HPDE6-E6E7 (cell line): ENCODE data around the gene SPAG9.
"Not testable (repeated sequence)": the region's sequence is repeated elsewhere in the genome, so short reads cannot be mapped to it uniquely, and the experiment has no call there.

ENCODE experiments used
- DNase-seq: peaks from one replicate; pipeline ENCODE4 v3.0.0; 2011; ENCODE audit warnings: missing footprints; ENCODE audit errors: extremely low spot score

SPAG9 gene

DNA sequence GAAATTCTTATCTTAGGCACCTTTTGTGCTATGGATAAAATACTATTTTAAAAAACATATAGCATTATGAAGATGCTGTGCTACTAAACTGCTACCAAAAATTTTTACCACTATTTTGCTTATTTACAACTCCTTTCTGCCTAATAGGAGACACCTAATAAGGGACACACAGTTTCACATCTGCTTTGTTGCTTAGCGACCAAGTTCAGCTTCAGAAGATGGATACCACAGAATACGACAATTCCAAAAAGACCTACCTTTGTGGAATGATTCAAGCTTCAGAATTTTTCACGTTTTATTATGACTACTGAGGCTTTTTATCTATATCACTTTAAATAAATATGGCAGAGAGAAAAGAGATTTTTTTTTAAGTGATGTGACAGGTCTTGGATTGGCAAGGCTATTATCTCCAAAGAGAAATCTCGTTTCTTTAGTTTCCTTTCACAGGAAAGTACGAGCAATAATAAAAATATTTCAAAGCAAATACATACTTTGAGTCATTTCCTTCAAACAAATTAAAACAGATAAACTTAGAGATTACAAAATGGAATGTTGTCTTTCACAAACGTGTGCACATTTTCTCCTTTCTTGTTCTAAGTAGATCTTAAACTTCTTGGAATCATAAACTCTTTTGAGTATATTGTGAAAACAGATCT, 35.4 kb downstream of the SPAG9 start:
- no peak for DNase-seq

DNA sequence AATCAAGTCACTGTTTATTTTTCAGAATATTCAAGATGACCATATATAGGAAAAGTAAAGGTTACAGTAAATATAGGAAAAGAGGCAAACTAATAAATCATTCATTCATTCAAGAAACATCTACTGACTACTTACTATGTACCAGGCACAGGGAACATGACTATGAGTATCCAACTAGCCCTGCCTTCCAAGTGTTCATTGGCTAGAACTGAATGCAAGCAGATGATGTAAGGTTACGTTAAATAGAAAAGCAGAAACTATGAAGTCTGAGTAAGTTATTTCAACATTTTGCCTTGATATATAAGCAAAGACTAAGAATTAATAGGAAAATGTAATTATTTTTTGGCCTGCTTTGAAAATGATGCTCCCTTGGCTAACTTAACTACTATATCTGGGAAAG, 36.7 kb downstream of the SPAG9 start:
- no peak for DNase-seq

DNA sequence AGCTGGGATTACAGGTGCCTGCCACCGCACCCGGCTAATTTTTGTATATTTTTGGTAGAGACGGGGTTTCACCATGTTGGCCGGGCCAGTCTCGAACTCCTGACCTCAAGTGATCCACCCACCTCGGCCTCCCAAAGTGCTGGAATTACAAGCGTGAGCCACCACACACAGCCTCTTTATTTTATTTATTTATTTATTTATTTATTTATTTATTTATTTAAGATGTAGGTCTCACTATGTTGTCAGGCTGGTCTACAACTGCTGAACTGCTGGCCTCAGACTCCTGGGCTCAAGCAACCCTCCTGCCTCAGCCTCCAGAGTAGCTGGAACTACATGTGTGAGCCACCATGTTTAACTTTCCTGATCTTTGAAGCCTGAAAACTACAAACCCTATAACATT, 37.3 kb downstream of the SPAG9 start:
- not testable (repeated sequence) for DNase-seq

DNA sequence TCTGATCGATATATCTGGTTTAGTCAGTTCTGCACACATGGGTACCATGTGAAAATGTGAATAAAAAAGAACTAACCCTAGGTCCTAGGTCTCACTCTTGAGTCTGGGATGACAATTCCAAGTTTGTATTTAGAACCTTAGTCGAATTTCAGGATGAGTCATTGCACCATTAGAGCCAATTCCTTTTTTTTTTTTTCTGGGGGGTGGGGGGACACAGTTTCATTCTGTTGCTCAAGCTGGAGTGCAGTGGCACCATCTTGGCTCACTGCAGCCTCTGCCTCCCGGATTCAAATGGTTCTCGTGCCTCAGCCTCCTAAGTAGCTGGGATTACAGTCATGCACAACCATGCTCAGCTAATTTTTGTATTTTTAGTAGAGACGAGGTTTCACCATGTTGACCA, 41.6 kb downstream of the SPAG9 start:
- no peak for DNase-seq

DNA sequence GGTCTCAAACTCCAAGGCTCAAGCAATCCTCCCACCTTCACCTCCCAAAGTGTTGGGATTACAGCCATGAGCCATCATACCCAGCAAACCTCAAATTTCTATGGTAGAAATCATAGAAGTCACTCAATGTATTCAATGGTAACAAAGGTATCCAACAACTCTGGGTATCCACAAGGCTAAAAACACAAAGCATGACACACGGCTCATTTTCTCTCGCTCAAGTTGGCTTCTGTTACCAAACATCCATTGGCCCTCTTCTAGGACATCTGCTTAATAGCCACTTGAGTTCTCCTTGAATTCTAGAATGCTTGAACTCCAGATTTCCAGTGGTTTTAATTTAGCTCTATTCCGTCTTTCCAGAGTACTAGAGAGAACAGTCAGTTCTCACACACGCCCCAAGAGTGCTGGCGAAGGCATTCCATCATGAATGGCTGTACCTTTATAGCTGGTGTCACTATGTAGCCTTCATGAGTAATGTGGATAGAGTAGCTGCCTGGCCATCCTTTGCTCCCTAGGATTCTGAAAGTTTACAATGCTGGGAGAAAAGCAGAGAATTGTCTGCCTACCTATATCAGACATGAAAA, 42.6 kb downstream of the SPAG9 start:
- DNase-seq: no peak

DNA sequence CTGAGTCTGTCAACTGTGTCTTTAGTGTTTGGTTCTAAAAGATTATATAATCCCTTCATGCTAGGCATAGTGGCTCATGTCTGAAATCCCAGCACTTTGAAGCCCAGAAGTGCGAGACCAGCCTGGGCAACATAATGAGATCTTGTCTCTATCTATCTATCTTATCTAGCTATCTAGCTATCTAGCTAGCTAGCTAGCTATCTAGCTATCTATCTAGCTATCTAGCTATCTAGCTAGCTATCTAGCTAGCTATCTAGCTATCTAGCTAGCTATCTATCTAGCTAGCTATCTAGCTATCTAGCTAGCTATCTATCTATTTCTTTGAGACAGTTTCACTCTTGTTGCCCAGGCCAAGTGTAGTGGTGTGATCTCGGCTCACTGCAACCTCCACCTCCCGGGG, 43.8 kb downstream of the SPAG9 start:
- DNase-seq: no peak

- DNase-seq: no peak
These were observed 49.1 kb downstream of the SPAG9 start for GRCh38 chr17:51071556-51071955.

DNA sequence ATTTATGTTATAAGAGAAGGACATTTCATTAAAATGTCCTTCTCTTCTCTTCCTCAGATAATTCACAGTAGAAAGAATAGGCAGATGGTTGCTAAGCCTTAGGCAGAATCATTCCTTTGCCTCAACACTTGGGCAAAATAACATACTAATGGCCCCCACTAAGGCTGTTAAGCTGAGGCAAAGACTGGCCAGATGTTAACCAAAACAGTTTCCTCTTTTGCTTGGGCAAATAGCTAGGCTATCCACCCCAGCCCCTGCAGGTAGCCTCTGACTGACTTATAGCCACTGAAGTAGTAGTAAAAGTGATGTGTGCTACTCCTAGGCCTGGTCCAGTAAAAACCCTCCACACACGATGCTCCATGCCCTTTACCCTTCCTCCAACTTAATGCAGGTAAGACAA, 55.2 kb downstream of the SPAG9 start:
- DNase-seq: no peak

DNA sequence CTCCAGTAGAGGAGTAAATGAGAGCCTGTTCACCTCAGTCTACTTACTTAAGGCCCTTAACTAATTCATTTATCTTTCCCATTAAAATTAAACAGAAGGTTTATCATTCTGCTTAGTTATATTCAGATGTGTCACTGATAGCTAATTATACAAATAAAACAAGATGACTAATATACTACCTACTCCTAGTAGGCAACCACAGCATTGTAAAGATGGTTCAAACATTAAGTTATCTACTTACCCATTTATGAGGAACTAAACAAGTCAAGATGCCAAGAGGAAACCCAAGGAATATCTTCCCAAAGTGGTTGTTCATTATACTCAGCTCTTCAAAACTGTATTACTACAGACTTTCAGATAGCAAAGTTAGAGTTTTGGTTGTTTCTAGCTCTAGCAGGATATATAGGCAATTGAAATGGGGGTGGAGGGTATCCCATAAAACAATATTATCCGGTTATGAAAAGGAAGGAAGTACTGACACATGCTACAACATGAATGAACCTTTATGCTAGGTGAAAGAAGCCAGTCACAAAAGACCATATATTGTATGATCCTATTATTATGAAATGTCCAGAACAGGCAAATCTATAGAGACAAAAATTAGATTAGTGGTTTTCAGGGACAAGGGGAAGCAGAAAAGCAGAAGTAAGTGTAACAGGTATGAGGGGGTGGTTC, 56.5 kb downstream of the SPAG9 start:
- DNase-seq: no peak

DNA sequence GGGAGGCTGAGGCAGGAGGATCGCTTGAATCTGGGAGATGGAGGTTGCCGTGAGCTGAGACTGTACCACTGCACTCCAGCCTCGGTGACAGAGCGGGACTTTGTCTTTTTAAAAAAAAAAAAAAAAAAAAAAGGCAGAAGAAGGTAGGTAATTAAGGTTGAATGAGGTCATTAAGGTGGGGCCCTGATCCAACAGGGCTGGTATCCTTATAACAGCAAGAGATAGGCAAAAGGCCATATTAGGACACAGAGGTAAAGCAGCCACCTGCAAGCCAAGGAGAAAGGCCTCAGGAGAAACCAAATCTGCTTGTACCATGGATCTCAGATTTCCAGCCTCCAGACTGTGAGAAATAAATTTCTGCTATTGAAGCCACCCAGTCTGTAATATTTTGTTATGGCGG, 60.3 kb downstream of the SPAG9 start:
- DNase-seq: no peak

DNA sequence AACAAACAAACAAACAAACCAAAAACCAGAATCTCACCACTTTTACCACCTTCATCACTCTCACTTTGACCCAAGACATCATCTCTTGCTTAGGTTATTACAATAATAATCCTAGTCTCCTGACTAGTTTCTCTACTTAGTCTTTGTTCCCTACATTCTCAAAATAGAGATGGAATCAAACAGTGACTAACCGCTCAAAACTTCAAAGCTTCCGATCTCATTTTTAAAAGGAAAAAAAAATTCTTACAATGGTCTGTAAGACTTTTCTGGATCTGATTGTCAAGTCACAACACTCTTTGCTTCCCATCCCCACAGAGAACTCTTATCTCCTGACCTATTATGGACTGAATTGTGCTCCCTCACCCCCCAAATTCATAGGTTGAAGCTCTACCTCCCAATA, 60.9 kb downstream of the SPAG9 start:
- DNase-seq: no peak

GRCh38 chr17:51057534-51057933, 63.1 kb downstream of the SPAG9 start:
- DNase-seq: no peak

DNA sequence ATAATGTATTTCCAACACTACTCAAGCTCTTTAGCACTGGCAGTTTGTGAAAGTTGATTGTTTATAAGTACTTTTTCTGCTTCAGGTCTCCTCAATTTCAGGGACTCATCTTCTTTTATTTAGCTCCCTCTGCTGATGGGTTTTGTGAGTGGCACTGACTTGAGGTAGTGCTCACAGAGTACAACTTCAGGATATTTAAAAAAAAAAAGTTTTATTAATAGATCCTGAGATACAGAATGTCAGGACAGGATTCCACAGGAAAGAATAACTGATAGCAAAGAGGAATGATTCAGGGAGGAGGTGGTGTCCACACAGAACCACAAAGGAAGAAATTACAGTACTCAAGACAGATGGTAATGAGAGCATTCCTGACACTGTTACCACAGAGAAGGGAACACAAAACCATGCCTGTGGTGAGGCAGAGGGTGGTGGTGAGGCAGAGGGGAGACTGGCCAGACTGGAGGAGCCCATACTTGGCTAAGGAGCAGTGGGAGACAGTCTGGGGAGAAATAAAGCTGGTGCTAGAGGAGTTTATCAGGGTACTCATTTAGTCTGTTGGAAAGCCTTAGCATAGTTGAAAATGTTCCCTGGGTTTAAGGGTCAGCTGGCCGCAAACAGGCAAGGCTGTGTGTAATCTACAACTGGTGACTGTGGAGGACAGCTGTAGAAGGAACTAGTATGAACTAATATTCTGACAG, 63.7 kb downstream of the SPAG9 start:
- DNase-seq: peak; percentile 32

GRCh38 chr17:51054748-51055147, 65.9 kb downstream of the SPAG9 start:
- no peak for DNase-seq

DNA sequence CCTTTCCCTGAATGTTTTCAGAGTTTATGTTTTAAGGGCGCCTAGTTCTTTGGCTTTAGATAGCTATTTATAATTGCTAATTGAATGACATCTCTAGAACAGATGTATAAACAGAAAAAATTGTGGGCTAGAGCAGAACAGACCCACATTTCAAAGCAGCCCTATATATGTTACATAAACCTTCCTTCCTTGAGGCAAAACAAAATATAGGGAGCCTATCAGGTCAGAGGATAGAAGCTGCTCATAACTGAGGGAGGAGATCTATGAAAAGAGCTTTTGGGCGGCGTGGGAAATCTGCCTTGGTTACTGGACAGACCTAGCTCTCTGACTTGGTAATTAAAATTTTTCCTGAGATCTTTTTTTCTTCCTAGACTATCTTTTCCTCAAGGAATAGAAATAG, 68.4 kb downstream of the SPAG9 start:
- no peak for DNase-seq

DNA sequence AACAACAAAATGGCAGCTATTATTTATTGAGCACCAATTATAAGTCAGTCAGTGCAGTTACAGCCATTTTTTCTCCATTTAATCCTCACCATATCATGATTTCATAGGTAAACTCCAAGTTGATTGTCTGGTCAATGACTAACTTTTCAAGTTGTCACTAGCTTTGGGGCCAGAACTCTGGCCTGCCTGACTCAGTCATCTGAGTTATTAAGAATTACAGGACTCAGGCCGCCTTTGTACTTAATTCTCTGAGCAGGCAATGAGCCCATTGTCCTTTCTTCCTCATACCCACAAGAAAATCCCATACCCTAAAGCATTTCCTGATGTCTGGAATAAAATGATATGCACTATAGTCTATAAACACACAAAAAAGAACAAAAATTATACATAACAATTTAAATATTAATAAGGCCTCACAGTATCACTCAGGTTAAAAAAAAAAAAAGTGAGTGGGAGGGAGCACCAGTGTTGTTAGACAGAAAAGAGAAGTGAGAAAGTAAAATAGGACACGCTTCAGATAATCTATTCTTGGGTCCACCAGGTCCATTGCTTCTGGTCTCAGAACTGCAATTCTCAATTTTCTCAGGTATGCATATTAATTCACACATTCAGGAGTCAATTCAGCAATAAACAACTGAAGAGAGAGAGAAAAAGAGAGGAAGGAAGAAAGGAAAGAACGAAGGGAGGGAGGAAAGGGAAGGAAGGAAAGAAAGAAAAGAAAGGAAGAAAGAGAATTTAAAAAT, 70.2 kb downstream of the SPAG9 start:
- DNase-seq: peak; percentile 40

GRCh38 chr17:51046514-51047384, 73.9 kb downstream of the SPAG9 start:
- no peak for DNase-seq

GRCh38 chr17:51046046-51046445, 74.6 kb downstream of the SPAG9 start:
- no peak for DNase-seq

- no peak for DNase-seq
These were observed 75.0 kb downstream of the SPAG9 start for GRCh38 chr17:51045621-51046020.

- DNase-seq: no peak
These were observed 75.7 kb downstream of the SPAG9 start for GRCh38 chr17:51044976-51045375.

- no peak for DNase-seq
These were observed 84.6 kb downstream of the SPAG9 start for GRCh38 chr17:51036084-51036483.
